Stimulated activated CD4-positive, alpha-beta T cell treated with anti-CD3 and anti-CD28 coated beads, Interleukin-4, amount 100 ng/mL, for 24 hours (primary cell): ENCODE measurements around the gene COL25A1.

ENCODE experiments used
- DNase-seq: peaks from one replicate; pipeline ENCODE4 v3.0.0-alpha.2; 2020

Gene COL25A1

GRCh38 chr4:109290918-109291317 lies 11.5 kb downstream of the COL25A1 start:
- DNase-seq = no peak

DNA sequence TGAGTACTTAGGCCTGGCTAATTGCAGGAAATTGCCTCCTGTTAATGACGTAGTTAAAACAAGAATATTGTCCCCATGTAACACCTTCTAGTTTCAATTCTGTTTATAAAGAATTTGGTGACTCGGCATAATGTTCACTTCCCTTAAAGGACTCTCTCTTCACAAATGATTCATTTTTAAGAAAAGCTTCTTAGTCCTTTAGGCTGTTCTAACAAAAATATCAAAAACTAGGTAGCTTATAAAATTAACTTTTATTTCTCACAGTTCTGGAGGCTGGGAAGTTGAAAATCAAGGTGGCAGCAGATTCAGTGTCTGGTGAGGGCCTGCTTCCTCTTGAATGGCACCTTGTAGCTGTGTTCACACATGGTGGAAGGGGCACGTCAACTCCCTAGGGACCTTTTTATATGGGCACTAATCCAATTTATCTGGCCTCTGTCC lies 23.8 kb downstream of the COL25A1 start:
- no peak for DNase-seq

DNA sequence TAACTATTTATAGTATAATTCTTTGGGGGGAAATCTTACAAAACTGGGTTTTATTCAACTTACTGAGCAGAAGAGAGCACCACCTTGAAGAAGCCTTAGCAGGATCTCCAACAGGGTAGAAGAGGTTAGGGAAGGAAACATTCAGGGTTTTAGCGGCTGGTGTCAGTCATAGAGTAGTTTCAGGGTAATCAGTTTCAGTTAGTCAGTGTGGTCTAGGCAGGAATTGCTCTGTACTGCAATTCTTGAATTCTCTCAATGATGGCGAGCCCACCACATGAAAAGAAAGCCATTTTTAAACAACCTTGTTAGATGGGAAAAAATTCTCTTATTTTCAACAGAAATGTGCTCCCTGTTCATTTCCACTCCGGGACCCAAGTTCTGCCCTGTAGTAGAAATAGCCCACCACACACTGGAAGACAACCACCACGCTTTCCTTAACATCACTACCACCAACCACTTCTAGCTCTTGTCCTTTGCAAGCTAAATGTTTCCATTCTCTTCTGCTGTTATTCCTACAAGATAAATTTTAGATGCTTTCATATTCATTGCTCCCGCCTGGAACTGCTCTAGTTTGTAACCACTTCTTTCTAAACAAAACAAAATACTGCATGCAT lies 25.9 kb downstream of the COL25A1 start:
- no peak for DNase-seq

DNA sequence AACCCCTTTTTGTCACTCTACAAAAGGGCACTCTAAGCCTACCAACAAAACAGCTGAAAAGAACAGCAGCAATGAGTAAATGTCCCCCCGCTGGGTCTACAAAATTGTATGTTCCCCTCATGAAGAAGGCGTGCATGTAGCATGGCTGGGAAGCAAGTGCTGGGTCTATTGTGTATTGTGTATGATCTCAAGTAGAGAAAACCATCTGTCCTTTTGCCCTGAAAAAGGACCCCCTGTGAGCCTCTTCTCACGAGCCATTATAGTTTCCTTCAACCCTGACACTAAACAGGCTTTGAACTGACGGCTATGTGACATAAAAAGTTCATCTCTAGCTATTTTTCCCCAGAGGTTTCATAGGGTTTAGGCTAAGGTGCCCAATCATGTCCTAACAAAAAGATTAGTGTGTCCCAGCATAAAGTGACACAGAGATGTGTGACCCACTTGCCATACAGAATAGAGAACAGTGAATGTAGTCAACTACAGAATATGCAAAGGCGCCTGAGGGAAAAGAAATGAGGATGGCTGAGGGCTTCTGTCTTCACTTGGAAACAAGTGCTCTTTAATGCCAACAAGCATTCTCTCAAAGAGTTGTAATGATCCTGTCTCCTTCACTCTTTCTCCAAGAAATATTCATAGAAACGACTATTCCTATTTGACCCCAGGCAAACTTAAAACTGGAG lies 27.3 kb downstream of the COL25A1 start:
- DNase-seq = no peak

- no peak for DNase-seq
Measured at GRCh38 chr4:109266891-109267290, 35.6 kb downstream of the COL25A1 start.

GRCh38 chr4:109266236-109266635 lies 36.2 kb downstream of the COL25A1 start:
- DNase-seq = no peak

GRCh38 chr4:109263721-109264120 lies 38.7 kb downstream of the COL25A1 start:
- no peak for DNase-seq

GRCh38 chr4:109256818-109257217 lies 45.6 kb downstream of the COL25A1 start:
- DNase-seq = no peak

DNA sequence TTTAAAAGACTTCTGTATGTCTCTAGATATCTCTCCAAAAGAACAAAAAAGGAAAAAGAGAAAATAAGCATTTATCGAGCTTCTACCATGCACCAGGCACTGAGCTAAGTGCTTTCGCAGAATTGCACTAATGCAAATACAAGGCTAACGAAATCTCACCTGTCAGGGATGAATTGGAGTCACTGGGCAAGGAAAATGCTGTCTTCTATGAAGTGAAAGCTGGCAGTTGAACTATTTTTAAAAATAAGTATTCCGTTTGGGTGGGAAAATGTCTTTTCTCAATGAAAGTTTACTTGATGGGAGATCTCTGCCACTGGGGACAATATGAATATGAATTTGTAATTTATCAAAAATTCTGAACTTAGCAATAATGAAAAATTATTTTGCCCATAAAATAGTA lies 47.6 kb downstream of the COL25A1 start:
- no peak for DNase-seq

- DNase-seq = no peak
Measured at GRCh38 chr4:109251396-109251795, 51.1 kb downstream of the COL25A1 start.

- DNase-seq = no peak
Measured at GRCh38 chr4:109248322-109248900, 54.0 kb downstream of the COL25A1 start.

GRCh38 chr4:109243871-109244270 lies 58.6 kb downstream of the COL25A1 start:
- DNase-seq = no peak

DNA sequence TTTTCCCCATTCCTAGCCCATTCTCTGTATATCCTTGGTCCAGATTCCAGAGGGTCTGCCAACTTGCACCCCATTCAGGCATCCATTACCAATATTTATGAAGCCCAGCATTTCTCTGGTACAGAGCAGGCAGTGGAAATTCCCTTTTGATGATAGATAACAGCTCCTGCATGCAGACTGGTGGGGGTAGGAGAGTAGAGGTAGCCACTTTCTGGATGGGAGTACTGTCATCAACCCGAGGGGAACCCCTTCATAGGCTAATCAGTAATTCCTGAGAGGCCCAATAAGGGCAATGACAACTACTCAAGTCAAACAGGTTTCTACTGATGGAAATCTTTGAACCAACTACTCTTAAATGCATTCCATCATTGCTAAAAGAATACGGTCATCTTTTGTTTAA lies 63.7 kb downstream of the COL25A1 start:
- DNase-seq = no peak

DNA sequence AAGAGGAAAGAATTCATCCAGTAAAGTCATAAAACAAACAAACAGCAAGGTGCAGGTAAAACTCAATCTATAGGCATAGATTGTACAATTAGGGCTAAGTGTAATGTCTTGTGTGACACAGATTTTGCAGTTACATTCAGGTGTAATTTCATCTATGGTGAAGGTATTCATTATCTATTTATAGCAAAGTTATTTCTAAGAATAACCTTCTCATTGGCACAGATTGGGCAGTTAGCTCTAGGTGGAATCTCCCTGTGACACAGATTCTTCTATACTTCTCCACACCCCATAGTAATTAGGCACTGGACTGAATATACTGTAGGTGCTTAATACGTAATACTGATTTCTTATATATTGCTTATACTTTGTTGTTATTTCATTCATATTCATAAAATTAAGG lies 66.8 kb downstream of the COL25A1 start:
- DNase-seq = no peak

GRCh38 chr4:109234596-109234995 lies 67.9 kb downstream of the COL25A1 start:
- DNase-seq = no peak

GRCh38 chr4:109233570-109233969 lies 68.9 kb downstream of the COL25A1 start:
- DNase-seq = no peak

DNA sequence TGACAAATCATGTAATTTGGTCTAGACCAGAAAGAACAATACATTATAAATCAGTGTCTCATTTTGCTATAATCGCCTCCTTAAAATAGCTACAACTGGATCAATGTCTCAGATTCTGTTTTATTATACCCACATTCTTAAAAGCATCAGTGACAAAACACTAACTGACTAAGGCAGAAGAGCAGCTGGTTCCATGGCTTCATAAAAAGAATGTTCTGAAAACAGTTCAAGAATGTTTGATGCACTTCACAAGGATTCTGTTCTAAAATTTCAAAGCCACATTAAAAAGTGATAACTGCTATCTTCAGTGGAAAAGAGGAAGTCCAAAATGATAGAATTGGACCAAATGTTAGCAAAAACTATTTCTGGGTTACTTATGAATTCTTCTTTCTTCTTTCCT lies 69.8 kb downstream of the COL25A1 start:
- no peak for DNase-seq

- DNase-seq = no peak
Measured at GRCh38 chr4:109231331-109231730, 71.1 kb downstream of the COL25A1 start.

- no peak for DNase-seq
Measured at GRCh38 chr4:109229028-109229427, 73.4 kb downstream of the COL25A1 start.

DNA sequence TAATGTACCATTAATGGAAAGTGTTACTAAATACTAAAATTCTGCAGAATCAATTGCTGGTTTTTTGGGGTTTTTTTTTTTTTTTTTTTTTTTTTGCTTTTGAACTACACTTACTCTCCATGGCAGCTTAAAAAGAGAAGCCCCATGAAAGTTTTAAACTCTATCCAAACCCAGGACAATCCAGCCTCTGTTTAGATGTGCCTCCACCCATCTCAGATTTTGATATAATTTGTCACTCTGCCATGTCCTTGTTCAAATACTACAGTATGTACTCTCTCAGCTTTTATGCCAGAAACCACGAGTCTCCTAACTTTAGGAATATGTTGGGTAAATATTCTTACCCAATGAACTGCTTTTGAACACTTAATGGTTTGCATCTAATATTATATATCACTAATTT lies 84.2 kb downstream of the COL25A1 start:
- DNase-seq = no peak

GRCh38 chr4:109216085-109216696 lies 86.3 kb downstream of the COL25A1 start:
- DNase-seq = no peak

GRCh38 chr4:109215506-109215905 lies 87.0 kb downstream of the COL25A1 start:
- no peak for DNase-seq

DNA sequence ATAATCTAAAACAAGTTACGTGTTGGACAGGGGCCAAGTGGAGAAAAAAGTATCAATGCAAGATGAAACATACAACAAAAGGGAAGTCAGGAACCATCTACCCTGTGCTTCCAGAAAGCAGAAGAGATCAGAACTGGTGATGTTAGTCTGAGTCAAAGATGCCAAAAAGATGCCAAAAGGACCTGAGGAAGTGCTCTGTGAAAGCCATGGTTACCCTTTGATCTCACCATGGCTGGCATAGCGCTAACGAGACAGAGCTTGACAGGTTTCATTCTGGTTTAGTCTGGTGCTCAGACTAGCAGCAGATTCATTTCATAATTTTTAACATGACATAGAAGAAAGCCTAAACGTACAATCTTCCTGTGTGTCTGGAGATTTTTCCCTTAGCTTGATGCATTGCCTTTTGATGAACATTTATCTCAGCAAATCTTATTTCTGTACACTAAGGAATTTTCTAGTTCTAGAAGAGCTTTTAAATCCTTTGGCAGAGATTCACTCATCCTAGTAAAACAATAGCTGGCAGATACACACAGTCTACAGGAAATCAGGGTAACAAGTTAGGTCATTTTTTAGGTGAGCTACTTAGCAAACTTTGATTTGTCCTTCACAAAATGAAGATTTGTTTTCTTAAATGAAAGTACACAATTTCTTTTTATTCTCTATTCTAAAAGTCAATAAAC lies 87.7 kb downstream of the COL25A1 start:
- no peak for DNase-seq

GRCh38 chr4:109213056-109213455 lies 89.4 kb downstream of the COL25A1 start:
- DNase-seq = no peak
